Stimulated activated naive CD8-positive, alpha-beta T cell treated with anti-CD3 and anti-CD28 coated beads, Interleukin-15, Interleukin-2, amounts not matched to agents 100 ng/mL and 50 ng/mL, for 24 hours (primary cell): ENCODE measurements around the gene CLDN12.
"Not testable (repeated sequence)": the region's sequence is repeated elsewhere in the genome, so short reads cannot be mapped to it uniquely, and the experiment has no call there.

Source experiments
- H3K27ac Mint-ChIP-seq: one replicate; pipeline ENCODE4 v1.8.0; 2021; ENCODE audit warnings: mild to moderate bottlenecking, mixed read lengths
- H3K27me3 Mint-ChIP-seq: one replicate; pipeline ENCODE4 v1.8.0; 2021; ENCODE audit warnings: mixed read lengths
- H3K36me3 Mint-ChIP-seq: one replicate; pipeline ENCODE4 v1.8.0; 2021; ENCODE audit warnings: low read depth, mixed read lengths
- H3K4me1 Mint-ChIP-seq: one replicate; pipeline ENCODE4 v1.8.0; 2021; ENCODE audit warnings: low read depth, mixed read lengths
- H3K4me3 Mint-ChIP-seq: one replicate; pipeline ENCODE4 v1.8.0; 2021; ENCODE audit warnings: mild to moderate bottlenecking, mixed read lengths
- H3K9me3 Mint-ChIP-seq: one replicate; pipeline ENCODE4 v1.8.0; 2021; ENCODE audit warnings: mixed read lengths

The CLDN12 gene

DNA sequence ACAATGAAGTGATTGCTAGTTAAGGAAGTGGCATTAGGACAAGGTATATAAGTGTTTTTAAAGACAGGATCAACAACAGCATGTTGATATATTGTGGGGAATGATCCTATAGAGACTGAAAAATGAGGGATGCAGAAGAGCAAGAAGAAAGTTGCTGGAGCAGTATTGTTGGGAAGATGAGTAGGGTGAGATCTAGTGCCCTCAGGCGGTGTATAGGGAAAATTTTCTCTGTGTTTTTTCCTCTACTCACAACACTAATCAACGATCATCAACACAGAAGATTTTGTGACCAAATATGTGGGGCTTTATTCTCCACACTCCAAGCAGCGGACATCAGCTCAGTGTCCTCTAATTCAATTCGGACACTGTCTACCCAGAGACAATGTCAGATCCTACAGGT lies 56.6 kb downstream of the CLDN12 start:
- Mint-ChIP-seq H3K27me3 (peaks cover 4% of the 10 kb centered on the region), H3K9me3 (peaks cover 10% of the 10 kb centered on the region), H3K27ac (no peak overlapping the region), H3K4me1 (peaks cover 18% of the 10 kb centered on the region), H3K36me3 (peaks cover 11% of the 10 kb centered on the region), H3K4me3 (no peak overlapping the region)

DNA sequence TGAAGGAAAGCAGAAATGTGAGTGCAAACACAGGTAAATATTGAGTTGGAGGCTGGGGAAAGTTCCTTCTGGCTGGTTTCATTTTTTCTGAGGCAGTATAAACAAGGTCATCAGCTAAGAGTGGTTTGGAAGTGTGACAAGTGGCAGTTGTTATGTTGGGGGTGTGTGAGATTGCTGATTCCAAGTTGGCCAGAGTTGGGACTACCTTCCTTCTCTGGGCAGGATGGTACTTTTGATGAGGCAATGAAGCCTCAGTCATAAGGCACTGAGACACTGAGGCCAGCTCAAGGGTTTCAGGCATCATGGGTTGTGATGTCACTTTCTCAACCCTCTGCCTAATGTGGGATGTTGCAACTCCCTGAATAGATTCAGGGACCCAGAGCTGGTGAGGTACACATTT lies 58.0 kb downstream of the CLDN12 start:
- H3K36me3 Mint-ChIP-seq = peaks cover 19% of the 10 kb centered on the region
- no peak overlapping the region for H3K27ac Mint-ChIP-seq
- no peaks in the 10 kb centered on the region for H3K27me3 Mint-ChIP-seq
- H3K4me3 Mint-ChIP-seq = no peak overlapping the region
- peaks cover 21% of the 10 kb centered on the region for H3K9me3 Mint-ChIP-seq
- H3K4me1 Mint-ChIP-seq = peaks cover 11% of the 10 kb centered on the region

DNA sequence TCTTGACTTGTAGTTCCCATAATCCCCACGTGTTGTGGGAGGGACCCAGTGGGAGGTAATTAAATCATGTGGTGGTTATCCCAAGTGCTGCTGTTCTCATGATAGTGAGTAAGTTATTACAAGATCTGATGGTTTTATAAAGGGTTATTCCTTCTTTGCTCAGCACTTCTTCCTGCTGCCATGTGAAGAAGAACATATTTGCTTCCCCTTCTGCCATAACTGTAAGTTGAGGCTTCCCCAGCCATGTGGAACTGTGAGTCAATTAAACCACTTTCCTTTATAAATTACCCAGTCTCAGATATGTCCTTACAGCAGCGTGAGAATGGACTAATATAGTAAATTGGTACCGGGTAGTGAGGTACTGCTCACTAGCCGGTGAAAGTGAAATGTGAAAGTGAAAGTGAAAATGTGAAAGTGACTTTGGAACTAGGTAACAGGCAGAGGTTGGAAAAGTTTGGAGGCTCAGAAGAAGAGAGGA lies 59.9 kb downstream of the CLDN12 start:
- H3K27ac Mint-ChIP-seq = not testable (repeated sequence)

More for the DNA sequence above, 59.9 kb downstream of the CLDN12 start:
- peaks cover 19% of the 10 kb centered on the region for H3K36me3 Mint-ChIP-seq
- peaks cover 11% of the 10 kb centered on the region for H3K4me1 Mint-ChIP-seq
- not testable (repeated sequence) for H3K27me3 Mint-ChIP-seq
- H3K9me3 Mint-ChIP-seq = peaks cover 21% of the 10 kb centered on the region
- H3K4me3 Mint-ChIP-seq = peak overlapping the region; percentile 63
